Activated CD4-positive, alpha-beta T cell treated with anti-CD3 and anti-CD28 coated beads, Interleukin-2, amount 10 ng/mL, durations not matched to agents 7 days and 5 days (primary cell): Measurements from ENCODE around the gene MAST4. TPM values are rescaled to one million over a fixed set of nuclear protein-coding genes. Genes with fewer than 3 reads are reported as not detected.

Experiments
- CTCF ChIA-PET: fragments of 350-600 bp; sonication (Branson Sonifier 250); formaldehyde crosslinking; loops from one replicate; lab custom pipeline; 2021; ENCODE audit warnings: antibody characterized with exemption; lab: Charles Lee
- POLR2A ChIA-PET: fragments of 350-600 bp; sonication (Branson Sonifier 250); formaldehyde crosslinking; loops from one replicate; lab custom pipeline; 2021; ENCODE audit warnings: antibody characterized with exemption; lab: Charles Lee
- DNase-seq: peaks from one replicate; pipeline ENCODE4 v3.0.0-alpha.2; 2020
- H3K27ac Mint-ChIP-seq: one replicate; pipeline ENCODE4 v1.8.0; 2021; ENCODE audit warnings: mild to moderate bottlenecking, moderate library complexity, mixed read lengths
- H3K27me3 Mint-ChIP-seq: one replicate; pipeline ENCODE4 v1.8.0; 2021; ENCODE audit warnings: mixed read lengths
- H3K36me3 Mint-ChIP-seq: one replicate; pipeline ENCODE4 v1.8.0; 2021; ENCODE audit warnings: low read depth, mixed read lengths
- H3K4me1 Mint-ChIP-seq: one replicate; pipeline ENCODE4 v1.8.0; 2021; ENCODE audit warnings: mixed read lengths
- H3K4me3 Mint-ChIP-seq: one replicate; pipeline ENCODE4 v1.8.0; 2021; ENCODE audit warnings: mild to moderate bottlenecking, moderate library complexity, mixed read lengths
- H3K9me3 Mint-ChIP-seq: one replicate; pipeline ENCODE4 v1.8.0; 2021; ENCODE audit warnings: mixed read lengths
- total RNA-seq, 2 experiments: library from RNA; stranded (reverse); gene quantifications; one replicate each; pipeline ENCODE4 v1.2.3, GENCODE V29; 2021

MAST4 gene
- total RNA-seq, 2 experiments from 2014 or later: 23.5 to 25.8 TPM

DNA sequence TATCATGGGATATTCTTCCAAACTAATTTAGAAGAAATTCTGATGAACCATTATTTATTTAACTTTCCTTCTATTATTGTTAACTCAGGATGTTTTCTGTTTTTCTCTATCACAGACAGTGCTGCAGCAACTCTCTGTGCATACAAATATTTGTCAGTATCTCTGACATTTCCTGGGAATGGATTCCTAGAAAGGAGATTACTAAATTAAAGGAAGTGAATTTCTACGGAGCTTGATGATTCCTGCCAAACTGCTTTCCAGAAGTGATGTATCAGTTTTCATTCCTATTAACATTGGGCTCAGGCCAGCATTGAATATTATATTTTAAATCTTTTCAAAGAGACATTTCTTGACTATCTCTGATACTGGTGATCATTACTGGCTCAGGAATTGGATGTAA is 26.0 kb upstream of the MAST4 start:
- H3K27ac Mint-ChIP-seq: no peak overlapping the region
- ChIA-PET POLR2A (no interaction called here), CTCF (interaction anchor here (0.6 kb wide), 1 partner anchor 232 kb away, joined by 3 read pairs; no protein-coding TSS in a partner anchor)
- no peak overlapping the region for H3K4me3 Mint-ChIP-seq
- H3K27me3 Mint-ChIP-seq: peaks cover 18% of the 10 kb centered on the region
- H3K36me3 Mint-ChIP-seq: no peaks in the 10 kb centered on the region
- H3K9me3 Mint-ChIP-seq: no peaks in the 10 kb centered on the region
- peaks cover 17% of the 10 kb centered on the region for H3K4me1 Mint-ChIP-seq
- no peak for DNase-seq

DNA sequence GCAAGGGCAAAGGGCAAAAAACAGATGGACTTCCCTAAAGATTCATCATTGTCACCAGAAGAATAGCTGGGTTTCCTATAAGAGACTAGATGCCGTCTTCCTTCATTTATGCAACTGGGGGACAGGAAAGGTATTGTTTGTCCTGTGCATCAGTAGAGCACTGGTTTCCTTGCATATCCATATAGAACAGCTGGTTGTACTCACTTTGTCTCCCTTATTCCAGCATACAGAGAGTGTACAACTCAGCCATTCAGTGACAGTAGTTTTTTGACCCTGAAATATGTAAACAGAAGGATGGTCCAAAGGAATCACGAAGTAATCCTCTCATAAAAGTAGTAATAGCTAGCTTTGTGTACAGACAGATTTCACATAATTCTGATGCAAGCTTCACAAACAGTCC is 22.5 kb upstream of the MAST4 start:
- Mint-ChIP-seq H3K27ac (no peak overlapping the region), H3K4me1 (peaks cover 3% of the 10 kb centered on the region), H3K9me3 (no peaks in the 10 kb centered on the region), H3K36me3 (no peaks in the 10 kb centered on the region), H3K27me3 (peaks cover 28% of the 10 kb centered on the region), H3K4me3 (no peak overlapping the region)
- no peak for DNase-seq
- CTCF ChIA-PET: no interaction called here
- POLR2A ChIA-PET: no interaction called here

DNA sequence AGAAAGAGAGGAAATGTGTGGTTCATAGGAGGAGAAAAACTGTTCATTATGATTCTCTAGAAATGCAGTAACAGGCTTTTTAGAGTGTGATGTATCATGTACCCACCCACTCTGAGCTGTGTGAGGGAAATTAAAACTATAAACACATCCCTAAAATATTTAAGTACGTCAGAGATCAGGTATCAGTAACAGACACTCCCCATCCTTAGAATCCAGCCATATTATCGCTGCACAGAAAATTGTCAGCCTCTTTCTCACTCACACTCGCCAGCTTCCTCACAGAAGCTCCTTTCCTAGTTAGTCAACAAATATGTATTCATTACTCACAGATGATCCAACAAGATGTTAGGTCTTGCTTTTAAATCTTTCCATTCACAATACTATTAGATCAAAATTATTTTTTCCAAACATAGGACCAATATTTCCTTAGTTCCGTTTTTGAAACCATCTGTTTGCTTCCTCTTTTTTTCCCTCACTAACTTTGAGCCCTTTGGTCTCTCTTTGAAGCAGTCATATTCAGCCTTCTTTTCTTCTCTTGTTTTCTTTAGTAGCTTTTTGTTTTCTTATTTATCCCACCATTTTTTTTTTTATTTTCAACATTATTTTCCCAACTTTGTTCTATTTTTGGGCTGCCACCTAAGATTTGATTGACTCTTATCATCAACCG is 13.6 kb upstream of the MAST4 start:
- no peaks in the 10 kb centered on the region for H3K4me1 Mint-ChIP-seq
- H3K9me3 Mint-ChIP-seq: no peaks in the 10 kb centered on the region
- CTCF ChIA-PET: interaction anchor here (0.6 kb wide), 1 partner anchor 1817 kb away, joined by 4 read pairs; no protein-coding TSS in a partner anchor
- no peak overlapping the region for H3K27ac Mint-ChIP-seq
- peaks cover 42% of the 10 kb centered on the region for H3K27me3 Mint-ChIP-seq
- no peak overlapping the region for H3K4me3 Mint-ChIP-seq
- DNase-seq: no peak
- POLR2A ChIA-PET: no interaction called here
- H3K36me3 Mint-ChIP-seq: no peaks in the 10 kb centered on the region

DNA sequence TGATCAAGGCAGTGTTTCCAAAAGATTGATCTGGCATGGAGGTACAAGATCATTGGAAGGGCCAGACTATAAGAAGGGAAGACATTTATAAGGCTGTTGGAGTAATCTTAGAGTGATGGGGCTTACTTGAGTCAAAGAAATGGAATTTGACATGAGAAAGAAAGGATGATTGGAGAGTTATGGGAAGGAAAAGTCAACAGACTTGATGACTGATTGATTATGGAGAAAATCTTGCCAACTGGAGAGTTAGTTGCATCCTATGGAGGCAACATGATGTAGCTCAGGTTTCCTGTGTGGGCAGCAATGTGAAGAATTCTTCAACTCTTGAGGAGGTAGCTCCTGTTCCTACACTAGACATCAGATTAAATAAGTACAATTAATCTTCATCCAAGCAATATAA is 10.9 kb upstream of the MAST4 start:
- ChIA-PET POLR2A (no interaction called here), CTCF (no interaction called here)
- H3K27me3 Mint-ChIP-seq: peaks cover 40% of the 10 kb centered on the region
- H3K4me1 Mint-ChIP-seq: no peaks in the 10 kb centered on the region
- H3K27ac Mint-ChIP-seq: no peak overlapping the region
- H3K4me3 Mint-ChIP-seq: no peak overlapping the region
- DNase-seq: no peak
- no peaks in the 10 kb centered on the region for H3K36me3 Mint-ChIP-seq
- H3K9me3 Mint-ChIP-seq: no peaks in the 10 kb centered on the region

DNA sequence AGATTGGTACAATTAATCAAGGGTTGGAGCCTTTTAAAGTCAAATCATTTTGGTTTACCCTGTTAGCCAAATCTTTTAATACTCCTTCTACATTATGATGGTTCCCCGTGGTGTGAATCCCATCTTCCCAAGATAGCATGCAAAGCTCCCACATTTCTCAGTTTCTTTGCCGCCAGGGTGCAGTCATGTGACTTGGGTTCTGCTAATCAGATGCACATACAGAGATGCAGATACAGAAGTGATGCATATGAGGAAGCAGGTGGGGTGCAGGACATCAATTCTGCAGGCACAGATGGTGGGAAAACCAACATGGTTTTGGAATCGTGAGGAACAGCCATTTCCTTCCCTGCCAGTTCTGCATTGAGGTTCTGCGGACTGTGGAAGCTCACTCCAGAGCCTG is 8.4 kb upstream of the MAST4 start:
- ChIA-PET CTCF (no interaction called here), POLR2A (no interaction called here)
- no peaks in the 10 kb centered on the region for H3K4me1 Mint-ChIP-seq

DNA sequence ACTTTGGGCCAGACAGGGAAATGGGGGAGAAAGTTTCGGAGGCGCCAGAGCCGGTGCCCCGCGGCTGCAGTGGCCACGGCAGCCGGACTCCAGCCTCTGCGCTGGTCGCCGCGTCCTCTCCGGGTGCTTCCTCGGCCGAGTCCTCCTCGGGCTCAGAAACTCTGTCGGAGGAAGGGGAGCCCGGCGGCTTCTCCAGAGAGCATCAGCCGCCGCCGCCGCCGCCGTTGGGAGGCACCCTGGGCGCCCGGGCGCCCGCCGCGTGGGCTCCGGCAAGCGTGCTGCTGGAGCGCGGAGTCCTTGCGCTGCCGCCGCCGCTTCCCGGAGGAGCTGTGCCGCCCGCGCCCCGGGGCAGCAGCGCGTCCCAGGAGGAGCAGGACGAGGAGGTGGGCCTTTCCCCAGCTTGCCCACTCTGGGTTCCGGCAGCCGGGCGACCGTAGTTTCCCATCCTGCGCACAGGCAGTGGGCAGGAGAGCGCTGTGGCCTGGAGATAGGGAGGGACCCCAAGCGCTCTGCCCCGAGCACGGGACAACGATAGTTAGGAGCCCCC is 516 bp downstream of the MAST4 start:
- no peak overlapping the region for H3K27ac Mint-ChIP-seq
- H3K4me1 Mint-ChIP-seq: peaks cover 26% of the 10 kb centered on the region
- peak overlapping the region; percentile 68 for H3K4me3 Mint-ChIP-seq
- no peak for DNase-seq
- no peaks in the 10 kb centered on the region for H3K36me3 Mint-ChIP-seq
- H3K9me3 Mint-ChIP-seq: no peaks in the 10 kb centered on the region
- POLR2A ChIA-PET: no interaction called here
- CTCF ChIA-PET: no interaction called here
- peaks cover 69% of the 10 kb centered on the region for H3K27me3 Mint-ChIP-seq

More for the DNA sequence above, 8.4 kb upstream of the MAST4 start:
- no peak for DNase-seq
- Mint-ChIP-seq H3K27ac (no peak overlapping the region), H3K9me3 (no peaks in the 10 kb centered on the region), H3K27me3 (peaks cover 47% of the 10 kb centered on the region), H3K4me3 (no peak overlapping the region), H3K36me3 (no peaks in the 10 kb centered on the region)

DNA sequence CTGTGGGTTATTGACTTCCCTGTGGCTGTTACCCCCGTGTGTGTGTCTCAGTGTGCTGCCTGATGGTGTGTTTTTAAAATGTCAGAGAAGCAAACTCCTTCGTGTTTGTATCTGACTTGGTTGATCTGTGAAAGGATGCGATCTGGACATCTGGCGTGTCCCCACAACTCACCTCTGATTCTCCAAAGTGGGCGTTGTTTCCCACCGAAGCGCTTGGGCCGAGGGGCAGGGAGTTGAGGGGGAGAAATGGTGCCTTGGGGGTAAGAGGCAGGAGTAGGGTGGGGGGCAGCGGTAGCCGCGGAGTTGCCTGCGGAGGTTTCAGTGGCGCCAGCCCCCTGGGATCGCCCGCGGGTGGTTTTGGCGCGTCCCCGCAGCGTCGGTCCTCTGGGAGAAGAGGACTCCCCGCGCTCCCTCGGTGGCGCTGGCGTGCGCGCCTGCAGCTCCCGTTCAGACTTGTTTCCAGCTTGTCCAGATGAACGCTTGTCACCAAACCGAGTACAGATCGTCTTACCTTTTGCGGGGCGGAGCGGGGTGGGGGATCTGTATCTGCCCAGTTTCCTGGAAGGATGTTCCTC is 1.1 kb downstream of the MAST4 start:
- ChIA-PET POLR2A (no interaction called here), CTCF (no interaction called here)
- H3K9me3 Mint-ChIP-seq: no peaks in the 10 kb centered on the region
- peaks cover 63% of the 10 kb centered on the region for H3K27me3 Mint-ChIP-seq
- peak overlapping the region; percentile 33 for H3K27ac Mint-ChIP-seq
- H3K4me1 Mint-ChIP-seq: peaks cover 26% of the 10 kb centered on the region
- peak overlapping the region; percentile 68 for H3K4me3 Mint-ChIP-seq
- DNase-seq: peak; percentile 13
- H3K36me3 Mint-ChIP-seq: no peaks in the 10 kb centered on the region

DNA sequence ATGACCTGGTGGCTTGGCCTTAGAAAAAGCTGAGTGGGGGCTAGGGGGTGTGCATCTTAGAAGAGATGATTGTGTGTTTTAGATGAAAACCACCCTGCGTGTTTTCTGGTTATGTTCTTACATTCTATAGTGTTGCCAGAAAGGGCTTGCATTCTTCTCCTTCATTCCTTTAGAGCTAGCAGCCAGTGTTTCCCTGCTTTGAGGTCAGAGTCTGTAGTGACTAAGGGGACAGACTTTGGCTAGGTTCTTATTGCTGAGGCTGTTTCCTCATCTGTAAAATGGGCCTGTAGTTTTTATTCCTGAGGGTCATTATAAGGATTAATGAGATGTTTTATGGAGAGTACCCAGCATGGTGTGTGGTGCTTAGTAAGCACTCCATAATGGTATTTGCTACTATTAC is 6.4 kb downstream of the MAST4 start:
- peaks cover 45% of the 10 kb centered on the region for H3K27me3 Mint-ChIP-seq
- ChIA-PET CTCF (no interaction called here), POLR2A (no interaction called here)
- H3K27ac Mint-ChIP-seq: no peak overlapping the region
- H3K4me3 Mint-ChIP-seq: no peak overlapping the region
- H3K4me1 Mint-ChIP-seq: peaks cover 11% of the 10 kb centered on the region
- H3K9me3 Mint-ChIP-seq: no peaks in the 10 kb centered on the region
- DNase-seq: no peak
- H3K36me3 Mint-ChIP-seq: no peaks in the 10 kb centered on the region

DNA sequence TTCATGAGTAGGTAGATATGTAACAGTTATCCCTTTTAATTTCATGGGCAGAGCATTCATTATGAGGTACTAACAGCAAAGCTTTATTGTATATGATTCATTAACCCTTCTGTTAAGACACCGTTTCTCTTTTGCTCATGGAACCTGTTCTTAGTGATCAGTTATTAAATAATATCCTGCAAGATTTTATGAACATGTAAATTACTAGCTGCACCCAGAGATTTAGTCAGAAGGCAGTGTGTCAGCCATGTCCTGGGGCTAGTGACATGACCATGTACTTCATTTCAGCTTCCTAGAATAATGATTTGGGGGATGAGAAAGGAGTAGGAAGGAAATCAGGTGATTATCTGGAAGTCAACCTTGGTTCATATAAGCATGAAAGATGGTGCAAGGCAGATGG is 7.0 kb downstream of the MAST4 start:
- no peaks in the 10 kb centered on the region for H3K36me3 Mint-ChIP-seq

DNA sequence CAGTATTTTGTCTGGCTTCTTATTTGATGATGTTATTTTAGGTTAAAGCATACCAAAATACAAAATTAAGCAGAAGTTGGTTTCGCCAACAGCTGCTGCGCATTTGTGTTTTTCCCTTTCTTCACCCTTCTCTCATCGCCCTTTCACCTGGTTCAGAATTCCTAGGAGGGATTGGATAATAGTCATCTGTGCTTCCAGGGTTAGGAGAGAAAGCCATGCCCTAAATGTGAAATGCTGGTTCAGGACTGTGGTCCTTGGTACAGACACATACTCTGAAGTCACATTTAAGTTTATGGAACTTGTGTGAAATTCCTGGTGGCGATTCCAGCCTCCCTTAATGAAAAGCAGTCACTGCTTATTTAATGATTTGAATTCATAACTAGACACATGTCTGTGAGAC is 7.7 kb downstream of the MAST4 start:
- Mint-ChIP-seq H3K27ac (no peak overlapping the region), H3K4me3 (no peak overlapping the region), H3K36me3 (no peaks in the 10 kb centered on the region), H3K9me3 (no peaks in the 10 kb centered on the region), H3K4me1 (peaks cover 3% of the 10 kb centered on the region), H3K27me3 (peaks cover 38% of the 10 kb centered on the region)
- CTCF ChIA-PET: no interaction called here
- no peak for DNase-seq
- POLR2A ChIA-PET: no interaction called here

More for the DNA sequence above, 7.0 kb downstream of the MAST4 start:
- Mint-ChIP-seq H3K9me3 (no peaks in the 10 kb centered on the region), H3K27me3 (peaks cover 40% of the 10 kb centered on the region), H3K4me3 (no peak overlapping the region), H3K4me1 (peaks cover 10% of the 10 kb centered on the region), H3K27ac (no peak overlapping the region)
- no peak for DNase-seq
- POLR2A ChIA-PET: no interaction called here
- CTCF ChIA-PET: no interaction called here

DNA sequence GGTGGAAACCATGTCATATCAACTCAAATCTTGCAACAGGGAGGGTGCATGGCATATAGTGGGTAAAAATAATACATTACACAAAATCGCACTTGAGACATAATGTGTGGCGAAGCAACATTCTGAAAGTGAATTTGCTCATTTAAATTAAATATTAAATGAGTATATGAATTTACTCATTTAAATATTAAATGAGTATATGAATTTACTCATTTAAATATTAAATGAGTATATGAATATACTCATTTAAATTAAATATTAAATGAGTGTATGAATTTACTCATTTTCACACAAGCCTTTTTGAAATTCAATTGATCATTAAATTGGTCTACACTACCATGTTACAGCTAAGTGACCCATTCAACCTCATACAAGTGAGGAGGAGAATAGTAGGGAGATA is 10.5 kb downstream of the MAST4 start:
- ChIA-PET CTCF (no interaction called here), POLR2A (no interaction called here)
- Mint-ChIP-seq H3K27me3 (peaks cover 24% of the 10 kb centered on the region), H3K4me1 (peaks cover 2% of the 10 kb centered on the region), H3K4me3 (no peak overlapping the region), H3K27ac (no peak overlapping the region), H3K9me3 (no peaks in the 10 kb centered on the region), H3K36me3 (no peaks in the 10 kb centered on the region)
- DNase-seq: no peak

DNA sequence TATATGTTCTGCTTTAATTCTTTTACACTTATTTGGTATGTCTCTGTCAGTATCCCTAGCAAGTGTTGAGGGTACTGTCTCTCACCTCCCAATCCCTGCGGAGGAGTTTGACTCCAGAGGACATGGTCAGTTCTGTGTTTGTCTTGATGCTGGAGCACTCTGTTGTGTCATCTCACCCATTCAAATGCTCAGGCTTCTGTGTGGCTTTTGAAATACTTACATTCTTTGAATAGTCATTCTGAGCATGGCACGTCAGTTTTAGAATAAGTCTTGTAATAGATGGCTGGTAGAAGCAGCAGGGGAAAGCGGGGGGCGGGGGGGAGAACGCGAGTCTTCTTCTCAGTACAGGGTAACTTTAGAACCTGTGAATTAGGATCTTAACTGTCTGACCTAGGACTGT is 12.3 kb downstream of the MAST4 start:
- Mint-ChIP-seq H3K4me1 (peaks cover 2% of the 10 kb centered on the region), H3K36me3 (no peaks in the 10 kb centered on the region), H3K27ac (no peak overlapping the region), H3K4me3 (no peak overlapping the region), H3K9me3 (no peaks in the 10 kb centered on the region), H3K27me3 (peaks cover 24% of the 10 kb centered on the region)
- no peak for DNase-seq
- POLR2A ChIA-PET: no interaction called here
- CTCF ChIA-PET: no interaction called here

DNA sequence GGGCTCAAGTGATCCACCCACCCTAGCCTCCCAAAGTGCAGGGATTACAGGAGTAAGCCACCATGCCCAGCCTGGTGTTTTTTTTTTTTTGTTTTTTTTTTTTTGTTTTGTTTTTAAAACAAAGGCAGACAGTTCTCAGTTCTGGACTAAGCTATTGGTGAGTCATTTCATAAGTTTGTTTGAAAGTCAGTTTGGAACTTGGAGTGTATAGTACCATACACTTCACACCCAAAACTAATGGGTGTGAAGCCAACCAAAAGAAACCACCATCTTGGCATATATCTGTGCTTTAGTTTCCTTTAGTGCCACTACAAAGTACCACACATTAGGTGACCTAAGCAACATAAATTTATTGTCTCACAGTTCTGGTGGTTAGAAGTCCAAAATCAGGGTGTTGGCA is 13.4 kb downstream of the MAST4 start:
- ChIA-PET CTCF (interaction anchor here (0.6 to 1.1 kb wide), 2 partner anchors 50 to 80 kb away, joined by 3 read pairs; no protein-coding TSS in a partner anchor), POLR2A (no interaction called here)
- H3K27ac Mint-ChIP-seq: no peak overlapping the region
- H3K36me3 Mint-ChIP-seq: no peaks in the 10 kb centered on the region
- no peaks in the 10 kb centered on the region for H3K9me3 Mint-ChIP-seq
- peaks cover 2% of the 10 kb centered on the region for H3K4me1 Mint-ChIP-seq
- no peak for DNase-seq
- no peak overlapping the region for H3K4me3 Mint-ChIP-seq
- peaks cover 21% of the 10 kb centered on the region for H3K27me3 Mint-ChIP-seq
